Heart left ventricle (tissue), 13 donors: ENCODE results near the gene USP32.

Experiments used
- POLR2A ChIP-seq, 2 donors: fragments of 450-650 bp; IDR thresholded peaks; one replicate each; pipeline ENCODE4 v1.6.1; 2017; ENCODE audit warnings: antibody characterized with exemption in 2 of 2, mild to moderate bottlenecking in 2 of 2, moderate library complexity in 2 of 2
- TF ChIP-seq, protein P1 (sequence below), 12 donors: fragments of 200-600 bp; sonication (generic) in 4 of 12; IDR thresholded peaks; one replicate each; pipeline versions ENCODE4 v1.5.0 to v1.8.0; 2018 to 2022; ENCODE audit warnings: antibody characterized with exemption in 12 of 12, mild to moderate bottlenecking in 5 of 12
- donor health status: ischemic (EF 13 %, LVEDD 7.1; RV severe dilation, severe dysfunction).
- donor health status: DM: no; HTN: yes; CAD: no.
- donor health status: DM: no; HTN: no; CAD: no.
- donor health status: ischemic (EF 25% LVEDD 6.9; RV normal size, moderate dysfunction).
- donor health status: ischemic (EF 25% LVEDD 5.7; RV mildly dilated, moderate dysfunction).
- donor health status: ischemic (EF 35%, LVEDD 5.7; RV mildly dilated, moderate dysfunction).
- donor health status: nonischemic (EF 11% LVEDD 7.7; RV severe dilation, severe dysfunction).
- donor health status: DM: yes; HTN: yes; CAD: no.
- donor health status: PGD.
- donor health status: ischemic (EF 29% LVEDD 5.4; RV normal size, mild dysfunction).
- donor health status: nonischemic (EF 23%, LVEDD 6.1; RV moderate dilation, normal function).

DNA sequence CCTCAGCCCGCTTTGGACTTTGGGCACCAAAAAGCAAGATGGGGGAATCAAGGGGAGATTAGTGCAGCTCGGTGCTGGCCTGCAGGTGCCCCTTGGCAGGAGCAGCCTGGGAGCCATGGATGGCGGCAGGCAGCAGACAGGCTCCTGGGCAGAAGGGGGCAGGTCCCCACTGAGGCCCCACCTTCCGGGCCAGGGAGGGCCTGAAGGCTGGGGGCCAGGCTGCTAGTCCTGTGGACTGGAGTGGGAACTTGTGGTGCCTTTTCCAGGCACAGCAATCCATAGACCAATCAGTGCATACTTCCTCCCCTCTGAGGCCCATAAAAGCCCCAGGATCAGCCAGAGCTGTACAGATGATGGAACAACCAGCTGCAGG lies 64.0 kb downstream of the USP32 start:
- TF ChIP-seq, protein P1, sequence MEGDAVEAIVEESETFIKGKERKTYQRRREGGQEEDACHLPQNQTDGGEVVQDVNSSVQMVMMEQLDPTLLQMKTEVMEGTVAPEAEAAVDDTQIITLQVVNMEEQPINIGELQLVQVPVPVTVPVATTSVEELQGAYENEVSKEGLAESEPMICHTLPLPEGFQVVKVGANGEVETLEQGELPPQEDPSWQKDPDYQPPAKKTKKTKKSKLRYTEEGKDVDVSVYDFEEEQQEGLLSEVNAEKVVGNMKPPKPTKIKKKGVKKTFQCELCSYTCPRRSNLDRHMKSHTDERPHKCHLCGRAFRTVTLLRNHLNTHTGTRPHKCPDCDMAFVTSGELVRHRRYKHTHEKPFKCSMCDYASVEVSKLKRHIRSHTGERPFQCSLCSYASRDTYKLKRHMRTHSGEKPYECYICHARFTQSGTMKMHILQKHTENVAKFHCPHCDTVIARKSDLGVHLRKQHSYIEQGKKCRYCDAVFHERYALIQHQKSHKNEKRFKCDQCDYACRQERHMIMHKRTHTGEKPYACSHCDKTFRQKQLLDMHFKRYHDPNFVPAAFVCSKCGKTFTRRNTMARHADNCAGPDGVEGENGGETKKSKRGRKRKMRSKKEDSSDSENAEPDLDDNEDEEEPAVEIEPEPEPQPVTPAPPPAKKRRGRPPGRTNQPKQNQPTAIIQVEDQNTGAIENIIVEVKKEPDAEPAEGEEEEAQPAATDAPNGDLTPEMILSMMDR (IDR thresholded peaks at IDR 0.05) = no peak
- no peak for TF ChIP-seq POLR2A (IDR thresholded peaks at IDR 0.05)
